SK-N-SH (cell line): ENCODE measurements around the gene TBX1.

ENCODE experiments used
- MXI1 ChIP-seq: IDR thresholded peaks from 2 replicates; pipeline ENCODE4 v1.6.1; 2012; ENCODE audit warnings: mild to moderate bottlenecking, low read depth, low read length, improper control_type of control experiment
- NFIC ChIP-seq: IDR thresholded peaks from 2 replicates; pipeline ENCODE4 v1.4.0; 2012; ENCODE audit warnings: borderline replicate concordance
- POLR2AphosphoS5 ChIP-seq: IDR thresholded peaks from 2 replicates; pipeline ENCODE4 v1.6.1; 2012; ENCODE audit warnings: low read depth, low read length
- TAF1 ChIP-seq: IDR thresholded peaks from 2 replicates; pipeline ENCODE4 v1.6.1; 2012; ENCODE audit warnings: low read depth, mild to moderate bottlenecking, low read length, moderate library complexity, borderline replicate concordance
- TF ChIP-seq, protein P1 (sequence below): fragments of 200-600 bp; sonication (generic); IDR thresholded peaks from 2 replicates; pipeline ENCODE4 v1.6.1; 2017; ENCODE audit warnings: antibody characterized with exemption, mild to moderate bottlenecking, moderate library complexity
- TF ChIP-seq, protein P2 (sequence below): IDR thresholded peaks from 2 replicates; pipeline ENCODE4 v1.6.1; 2012; ENCODE audit warnings: mild to moderate bottlenecking, low read depth, low read length, moderate library complexity

DNA sequence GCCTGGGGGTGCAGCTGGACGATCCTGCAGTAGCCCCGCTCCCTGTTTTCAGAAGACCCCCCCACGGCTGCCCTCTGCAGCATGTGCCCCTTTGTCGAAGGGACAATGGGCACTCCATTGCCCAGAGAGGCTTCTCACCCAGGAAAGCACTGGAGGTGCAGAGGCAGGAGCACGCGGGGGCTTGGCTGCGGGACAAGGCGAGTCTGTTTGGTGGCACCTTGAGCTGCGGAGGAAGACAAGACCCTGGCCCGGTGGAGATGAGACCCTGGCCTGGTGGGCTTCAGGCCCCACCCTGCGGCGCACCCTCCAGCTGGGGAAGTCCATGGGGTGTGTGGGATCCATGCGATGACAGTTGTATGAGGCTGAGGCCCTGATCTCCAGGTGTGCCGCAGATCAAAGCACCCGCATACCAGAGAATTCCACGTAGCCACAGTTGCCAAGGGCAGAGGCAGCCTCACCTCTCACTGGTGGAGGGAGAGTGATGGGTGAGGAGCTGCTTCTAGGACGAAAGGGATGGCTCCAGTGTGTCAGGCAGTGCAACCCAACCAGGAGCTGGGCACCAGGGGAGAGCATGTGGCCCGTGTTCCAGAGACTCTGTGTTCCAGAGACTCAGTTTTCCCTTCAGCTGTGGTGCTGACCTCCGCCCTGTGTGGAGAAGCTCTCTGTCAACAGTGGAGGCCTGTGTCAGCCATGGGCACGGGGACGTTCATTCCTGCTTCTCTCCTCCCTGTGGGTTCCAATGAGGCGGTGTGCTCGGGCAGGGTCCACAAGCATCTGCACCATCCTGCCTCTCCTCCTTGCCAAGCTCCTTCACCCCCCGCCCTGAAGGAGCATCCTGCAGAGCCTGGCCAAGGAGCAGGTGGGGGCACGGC is 10.0 kb downstream of the TBX1 start:
- TF ChIP-seq MXI1 = no peak
- TF ChIP-seq, protein P1, sequence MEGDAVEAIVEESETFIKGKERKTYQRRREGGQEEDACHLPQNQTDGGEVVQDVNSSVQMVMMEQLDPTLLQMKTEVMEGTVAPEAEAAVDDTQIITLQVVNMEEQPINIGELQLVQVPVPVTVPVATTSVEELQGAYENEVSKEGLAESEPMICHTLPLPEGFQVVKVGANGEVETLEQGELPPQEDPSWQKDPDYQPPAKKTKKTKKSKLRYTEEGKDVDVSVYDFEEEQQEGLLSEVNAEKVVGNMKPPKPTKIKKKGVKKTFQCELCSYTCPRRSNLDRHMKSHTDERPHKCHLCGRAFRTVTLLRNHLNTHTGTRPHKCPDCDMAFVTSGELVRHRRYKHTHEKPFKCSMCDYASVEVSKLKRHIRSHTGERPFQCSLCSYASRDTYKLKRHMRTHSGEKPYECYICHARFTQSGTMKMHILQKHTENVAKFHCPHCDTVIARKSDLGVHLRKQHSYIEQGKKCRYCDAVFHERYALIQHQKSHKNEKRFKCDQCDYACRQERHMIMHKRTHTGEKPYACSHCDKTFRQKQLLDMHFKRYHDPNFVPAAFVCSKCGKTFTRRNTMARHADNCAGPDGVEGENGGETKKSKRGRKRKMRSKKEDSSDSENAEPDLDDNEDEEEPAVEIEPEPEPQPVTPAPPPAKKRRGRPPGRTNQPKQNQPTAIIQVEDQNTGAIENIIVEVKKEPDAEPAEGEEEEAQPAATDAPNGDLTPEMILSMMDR = no peak
- TF ChIP-seq, protein P2, sequence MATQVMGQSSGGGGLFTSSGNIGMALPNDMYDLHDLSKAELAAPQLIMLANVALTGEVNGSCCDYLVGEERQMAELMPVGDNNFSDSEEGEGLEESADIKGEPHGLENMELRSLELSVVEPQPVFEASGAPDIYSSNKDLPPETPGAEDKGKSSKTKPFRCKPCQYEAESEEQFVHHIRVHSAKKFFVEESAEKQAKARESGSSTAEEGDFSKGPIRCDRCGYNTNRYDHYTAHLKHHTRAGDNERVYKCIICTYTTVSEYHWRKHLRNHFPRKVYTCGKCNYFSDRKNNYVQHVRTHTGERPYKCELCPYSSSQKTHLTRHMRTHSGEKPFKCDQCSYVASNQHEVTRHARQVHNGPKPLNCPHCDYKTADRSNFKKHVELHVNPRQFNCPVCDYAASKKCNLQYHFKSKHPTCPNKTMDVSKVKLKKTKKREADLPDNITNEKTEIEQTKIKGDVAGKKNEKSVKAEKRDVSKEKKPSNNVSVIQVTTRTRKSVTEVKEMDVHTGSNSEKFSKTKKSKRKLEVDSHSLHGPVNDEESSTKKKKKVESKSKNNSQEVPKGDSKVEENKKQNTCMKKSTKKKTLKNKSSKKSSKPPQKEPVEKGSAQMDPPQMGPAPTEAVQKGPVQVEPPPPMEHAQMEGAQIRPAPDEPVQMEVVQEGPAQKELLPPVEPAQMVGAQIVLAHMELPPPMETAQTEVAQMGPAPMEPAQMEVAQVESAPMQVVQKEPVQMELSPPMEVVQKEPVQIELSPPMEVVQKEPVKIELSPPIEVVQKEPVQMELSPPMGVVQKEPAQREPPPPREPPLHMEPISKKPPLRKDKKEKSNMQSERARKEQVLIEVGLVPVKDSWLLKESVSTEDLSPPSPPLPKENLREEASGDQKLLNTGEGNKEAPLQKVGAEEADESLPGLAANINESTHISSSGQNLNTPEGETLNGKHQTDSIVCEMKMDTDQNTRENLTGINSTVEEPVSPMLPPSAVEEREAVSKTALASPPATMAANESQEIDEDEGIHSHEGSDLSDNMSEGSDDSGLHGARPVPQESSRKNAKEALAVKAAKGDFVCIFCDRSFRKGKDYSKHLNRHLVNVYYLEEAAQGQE = no peak
- no peak for TF ChIP-seq TAF1
- TF ChIP-seq NFIC = no peak
- no peak for TF ChIP-seq POLR2AphosphoS5
